ENCODE measurements around the gene LDB3.

Gene LDB3

DNA sequence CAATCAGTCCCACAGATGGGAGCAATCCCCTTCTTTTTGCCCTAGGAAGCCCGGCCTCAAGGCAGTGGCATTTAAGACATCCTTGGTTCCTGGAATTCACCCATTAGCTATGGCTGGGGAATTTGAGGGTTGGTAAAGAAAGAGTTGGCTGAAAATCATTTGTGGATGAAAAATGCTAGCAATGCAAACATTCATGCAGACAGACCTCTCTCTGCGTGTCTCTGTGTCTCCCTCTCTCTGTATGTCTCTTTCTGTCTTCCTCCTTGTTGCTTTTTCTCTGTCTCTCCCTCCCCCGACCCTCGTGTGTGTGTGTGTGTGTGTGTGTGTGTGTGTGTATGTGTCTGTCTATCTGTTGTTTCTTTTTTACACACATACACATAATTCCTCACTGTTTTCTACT is 19.4 kb downstream of the LDB3 start:
- FAIRE-seq, result no peak

DNA sequence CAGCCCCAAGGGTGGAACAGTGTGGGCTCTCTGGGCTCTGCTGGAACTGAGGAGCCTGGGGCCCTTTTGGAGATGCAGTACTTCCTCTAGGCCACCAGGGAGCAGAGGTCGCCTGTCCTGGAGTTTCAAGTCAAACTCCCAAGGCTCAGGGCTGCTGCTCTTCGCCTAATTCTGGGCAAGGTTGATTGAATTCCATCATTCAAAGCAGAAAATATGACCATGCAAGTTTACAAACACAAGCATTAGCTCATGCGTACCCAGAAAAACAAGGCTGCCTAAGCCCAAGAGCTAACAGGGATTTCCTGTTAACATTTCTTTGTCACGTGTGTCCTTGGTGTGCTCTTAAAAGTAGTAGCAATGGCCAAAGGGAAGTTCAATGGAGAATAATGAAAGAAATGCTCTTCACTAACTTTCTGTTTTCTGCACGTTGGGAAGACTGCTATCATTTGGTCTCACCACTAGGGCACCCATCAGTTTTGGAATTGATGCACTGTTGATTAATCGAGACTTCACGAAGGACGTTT is 20.1 kb downstream of the LDB3 start:
- FAIRE-seq, result peak; percentile 74

DNA sequence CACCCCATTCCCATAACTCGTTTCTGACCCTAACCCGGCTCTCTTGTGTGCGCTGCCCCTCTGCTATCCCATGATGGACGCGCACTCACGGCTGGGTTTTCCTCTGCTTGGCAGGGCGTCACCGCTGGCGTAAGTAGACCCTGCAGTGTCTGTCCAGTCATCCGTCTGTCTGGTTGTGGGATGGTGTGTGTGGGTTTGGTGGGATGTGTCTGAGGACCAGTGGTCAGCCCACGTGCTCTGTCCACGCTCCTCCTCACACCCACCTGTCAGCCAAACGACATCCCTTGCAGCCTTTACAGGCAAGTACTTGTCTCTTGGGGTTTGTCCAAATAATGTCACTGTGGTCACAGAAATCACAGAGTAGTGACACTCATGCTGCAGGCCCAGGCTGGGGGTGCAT is 20.8 kb downstream of the LDB3 start:
- FAIRE-seq, result no peak

DNA sequence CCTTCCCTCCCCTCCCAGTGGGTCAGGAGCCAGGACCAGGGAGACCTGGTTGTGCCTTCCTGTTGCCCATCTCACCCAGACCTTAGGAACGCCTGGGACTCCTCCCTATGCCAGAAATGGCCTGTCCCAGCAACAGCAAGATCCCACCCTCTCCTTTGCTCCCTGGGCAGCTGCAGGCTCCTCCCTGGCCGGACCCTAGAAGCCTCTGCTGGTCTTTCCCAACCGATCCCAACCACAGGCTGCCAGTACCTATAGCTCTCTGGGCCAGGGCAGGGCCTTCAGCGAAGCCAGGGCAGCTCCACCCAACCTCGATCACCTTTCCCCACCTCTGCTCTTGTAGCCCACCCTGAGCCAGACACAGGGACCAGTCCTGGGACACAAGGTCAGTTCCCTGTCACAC is 21.9 kb downstream of the LDB3 start:
- no peak for FAIRE-seq

DNA sequence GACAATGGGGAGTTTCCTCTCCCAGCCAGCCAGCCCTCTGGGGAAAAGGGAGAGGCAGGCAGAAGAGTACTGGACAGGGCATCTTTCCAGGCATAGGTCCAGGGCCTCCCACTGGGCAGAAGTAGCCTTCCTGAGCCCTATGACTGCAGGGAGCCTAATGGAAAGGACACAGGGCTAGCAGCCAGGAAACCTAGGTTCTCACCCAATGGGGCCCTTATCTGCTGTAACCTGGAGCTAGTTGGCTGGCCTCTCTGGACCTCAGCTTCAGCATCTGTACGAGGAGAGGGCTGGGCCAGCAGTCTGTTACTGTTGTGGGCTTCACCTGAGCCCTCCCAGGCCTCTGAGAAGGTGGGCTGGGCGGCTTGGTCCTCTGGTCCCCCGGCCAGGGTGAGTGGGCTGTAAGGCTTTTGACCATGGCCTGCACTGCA is 22.4 kb downstream of the LDB3 start:
- no peak for FAIRE-seq

DNA sequence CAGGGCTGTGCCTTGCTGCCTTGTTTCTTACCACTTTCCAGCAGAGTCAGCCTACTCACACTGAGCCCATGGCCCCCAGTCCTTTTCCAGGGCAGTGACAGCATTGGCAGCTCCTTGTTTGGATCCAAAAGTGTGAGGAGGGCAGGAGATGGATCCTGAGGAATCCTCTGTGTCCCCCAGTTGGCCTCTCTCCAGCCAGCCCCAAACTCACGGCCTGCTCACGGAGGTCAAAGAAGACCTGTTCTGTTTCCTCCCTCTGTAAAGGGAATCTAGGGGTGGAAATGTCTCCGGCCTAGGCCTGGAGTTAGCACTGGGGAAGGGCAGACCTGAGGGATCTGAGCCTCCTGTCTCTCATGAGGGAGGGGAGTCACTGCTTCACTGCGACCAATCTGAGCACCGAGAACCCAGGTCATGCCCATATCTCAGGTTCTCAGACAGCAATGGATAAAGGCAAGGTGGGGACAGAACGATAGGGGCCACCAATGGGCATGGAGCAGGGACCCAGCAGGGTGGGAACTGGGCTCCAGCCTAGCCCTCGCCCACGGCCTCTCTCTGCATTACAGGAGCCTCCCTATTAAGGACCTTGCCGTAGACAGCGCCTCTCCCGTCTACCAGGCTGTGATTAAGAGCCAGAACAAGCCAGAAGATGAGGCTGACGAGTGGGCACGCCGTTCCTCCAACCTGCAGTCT is 23.2 kb downstream of the LDB3 start:
- FAIRE-seq, result no peak

DNA sequence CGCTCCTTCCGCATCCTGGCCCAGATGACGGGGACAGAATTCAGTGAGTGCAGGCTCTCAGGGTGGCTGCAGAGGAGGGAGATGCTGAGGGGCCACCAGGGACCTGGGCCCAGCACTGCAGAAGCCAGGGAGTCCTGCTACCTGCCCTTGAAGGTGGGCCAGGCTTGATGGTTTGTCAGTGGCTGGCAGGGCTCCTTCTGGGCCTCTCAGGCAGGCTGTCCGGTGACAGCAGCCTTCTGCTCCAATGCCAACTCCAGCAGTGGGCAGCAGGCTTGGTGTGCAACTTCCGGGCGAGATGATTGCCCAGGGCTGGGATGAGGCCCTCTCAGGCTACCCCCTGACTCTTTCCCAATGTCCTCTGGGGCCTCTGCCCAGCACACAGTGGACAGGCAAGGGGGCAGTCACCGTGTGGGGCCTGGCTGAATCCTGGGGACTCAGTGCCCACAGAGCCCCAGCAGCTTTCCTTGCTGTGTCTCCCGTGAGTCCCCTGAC is 23.8 kb downstream of the LDB3 start:
- FAIRE-seq, result no peak

DNA sequence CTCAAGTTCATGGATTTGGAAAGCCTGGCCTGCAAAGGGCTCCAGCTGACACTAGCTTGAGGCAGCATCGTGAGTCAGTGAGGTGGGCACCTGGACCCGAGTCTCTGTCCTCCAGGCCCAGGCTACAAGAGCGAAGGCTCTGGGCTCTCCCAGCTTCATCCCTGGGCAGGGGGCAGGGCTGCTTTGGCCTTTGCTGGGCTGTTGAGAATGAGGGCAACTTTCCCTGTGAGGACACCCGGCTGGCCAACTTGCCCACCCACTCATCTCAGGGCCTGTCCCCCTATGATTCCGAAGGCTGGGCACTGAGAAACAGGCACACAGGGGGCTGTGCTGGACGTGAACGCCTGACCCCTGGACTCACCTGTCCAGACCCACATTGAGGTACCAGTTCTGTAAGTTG is 24.4 kb downstream of the LDB3 start:
- FAIRE-seq, result no peak

DNA sequence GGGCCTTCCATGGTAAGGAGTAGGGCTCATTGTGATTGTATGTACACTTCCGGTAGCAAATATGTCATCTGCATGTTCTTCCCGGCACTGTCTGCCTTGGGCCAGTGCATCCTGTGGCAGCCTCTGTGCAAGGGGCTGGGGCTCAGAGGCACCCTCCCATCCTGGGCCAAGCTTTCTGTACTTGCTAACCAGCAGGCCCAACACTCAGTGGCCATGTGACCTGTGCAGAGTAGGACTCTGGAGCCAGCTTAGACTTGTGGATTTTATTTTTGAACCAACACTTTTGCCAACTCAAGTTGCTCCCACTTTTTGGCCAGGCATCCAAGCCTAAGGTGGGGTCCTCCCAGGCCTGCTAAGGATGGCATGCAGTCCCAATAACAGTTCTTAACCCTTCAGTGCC is 25.0 kb downstream of the LDB3 start:
- FAIRE-seq, result no peak

DNA sequence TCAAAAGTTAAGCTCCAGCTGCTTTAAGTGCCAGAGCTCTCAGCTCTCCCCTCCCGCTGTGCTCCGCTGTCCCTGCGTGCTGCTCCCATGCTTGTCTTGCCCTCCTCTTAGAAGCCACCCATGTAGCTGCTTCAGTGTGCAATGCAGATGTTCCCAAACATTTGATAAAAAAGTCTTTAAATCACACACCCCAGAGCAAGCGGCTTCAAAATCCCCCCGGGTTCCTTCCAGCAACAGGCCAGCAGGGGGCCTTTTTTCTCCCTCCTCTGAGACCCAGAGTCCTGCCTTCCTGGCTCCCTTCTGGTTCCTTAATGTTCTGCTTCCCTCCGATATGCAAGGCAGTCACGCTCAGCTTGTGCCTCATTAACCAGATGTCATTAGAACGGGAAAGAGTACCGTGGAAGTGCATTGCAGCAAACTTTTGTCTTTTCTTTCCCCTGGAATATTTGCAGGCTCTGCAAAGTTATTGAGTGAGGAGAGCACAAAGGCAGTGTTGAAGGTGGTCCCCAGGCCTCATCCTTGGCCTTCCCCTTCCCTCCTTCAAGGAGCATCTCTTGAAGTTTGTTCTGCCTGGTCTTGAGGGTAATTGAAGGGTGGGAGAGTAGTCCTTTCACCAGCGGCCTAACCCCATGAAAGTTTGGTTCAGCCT is 25.5 kb downstream of the LDB3 start:
- FAIRE-seq, result no peak

DNA sequence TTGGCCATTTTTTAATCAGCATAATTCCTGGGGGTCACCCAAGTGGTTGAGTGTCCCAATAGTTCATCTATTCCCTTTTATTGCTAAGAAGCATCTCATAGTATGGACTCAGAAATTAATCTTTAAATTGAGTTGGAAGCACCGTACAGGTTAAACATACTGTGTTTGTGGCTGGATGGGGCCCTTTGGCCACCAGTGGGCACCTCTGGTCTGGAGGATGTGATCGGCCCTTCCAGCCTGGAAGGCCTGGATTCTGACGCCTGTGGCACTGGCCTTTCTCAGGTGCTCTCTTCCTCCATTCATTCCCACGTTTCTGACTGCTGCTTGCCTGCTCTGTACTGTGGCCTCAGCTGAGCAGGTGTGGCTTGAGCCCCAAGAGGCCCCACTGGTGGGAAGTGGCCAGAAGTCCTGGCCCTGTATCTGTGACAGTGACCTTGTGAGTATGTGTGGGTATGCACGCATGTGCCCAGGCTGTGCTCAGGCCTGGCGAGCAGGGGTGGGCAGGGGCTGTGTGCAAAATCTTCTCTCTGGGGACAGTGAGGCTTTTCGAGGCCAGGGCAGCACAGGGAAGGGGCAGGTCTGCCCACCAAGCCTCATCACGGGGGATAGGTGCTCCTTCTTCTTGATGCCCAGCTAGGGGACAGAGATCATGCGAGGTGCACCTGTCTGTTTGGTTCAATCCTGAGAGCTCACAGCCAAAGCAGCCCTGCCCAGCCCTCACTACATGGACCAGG is 30.1 kb downstream of the LDB3 start:
- no peak for FAIRE-seq

DNA sequence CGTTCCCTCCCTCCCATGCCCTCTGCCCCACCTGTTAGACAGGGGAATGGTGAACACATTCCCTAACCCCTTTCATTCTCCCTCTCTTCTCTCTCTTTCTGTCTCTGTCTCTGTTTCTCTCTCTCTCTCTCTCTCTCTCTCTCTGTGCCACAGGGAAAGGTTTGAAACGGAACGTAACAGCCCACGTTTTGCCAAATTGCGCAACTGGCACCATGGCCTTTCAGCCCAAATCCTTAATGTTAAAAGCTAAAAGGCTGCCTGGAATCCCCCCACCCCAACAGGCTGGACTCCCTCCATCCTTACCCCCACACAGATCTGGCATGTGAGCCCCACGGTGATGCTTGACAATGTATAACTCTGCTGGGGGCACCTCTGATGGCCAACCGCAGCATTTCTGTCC is 30.8 kb downstream of the LDB3 start:
- no peak for FAIRE-seq

DNA sequence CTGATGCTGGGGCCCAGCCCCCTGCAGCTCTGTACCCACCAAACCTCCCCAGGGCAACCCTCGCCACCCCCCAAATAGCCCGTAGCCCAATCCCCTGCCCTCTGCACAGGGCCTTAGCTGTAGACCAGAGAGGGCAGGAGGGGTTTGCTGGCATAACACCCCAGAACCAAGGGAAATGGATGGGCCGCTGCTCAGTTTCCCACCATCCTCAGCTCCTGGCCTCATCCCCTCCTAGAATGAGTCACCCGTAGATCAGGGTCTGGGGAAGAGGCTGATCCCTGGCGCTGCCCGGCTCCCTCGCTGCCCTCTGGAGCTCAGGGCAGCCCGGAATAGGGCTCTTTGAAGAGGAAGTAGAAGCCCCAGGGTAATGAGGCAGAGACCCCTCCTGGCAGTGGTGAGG is 31.2 kb downstream of the LDB3 start:
- no peak for FAIRE-seq

DNA sequence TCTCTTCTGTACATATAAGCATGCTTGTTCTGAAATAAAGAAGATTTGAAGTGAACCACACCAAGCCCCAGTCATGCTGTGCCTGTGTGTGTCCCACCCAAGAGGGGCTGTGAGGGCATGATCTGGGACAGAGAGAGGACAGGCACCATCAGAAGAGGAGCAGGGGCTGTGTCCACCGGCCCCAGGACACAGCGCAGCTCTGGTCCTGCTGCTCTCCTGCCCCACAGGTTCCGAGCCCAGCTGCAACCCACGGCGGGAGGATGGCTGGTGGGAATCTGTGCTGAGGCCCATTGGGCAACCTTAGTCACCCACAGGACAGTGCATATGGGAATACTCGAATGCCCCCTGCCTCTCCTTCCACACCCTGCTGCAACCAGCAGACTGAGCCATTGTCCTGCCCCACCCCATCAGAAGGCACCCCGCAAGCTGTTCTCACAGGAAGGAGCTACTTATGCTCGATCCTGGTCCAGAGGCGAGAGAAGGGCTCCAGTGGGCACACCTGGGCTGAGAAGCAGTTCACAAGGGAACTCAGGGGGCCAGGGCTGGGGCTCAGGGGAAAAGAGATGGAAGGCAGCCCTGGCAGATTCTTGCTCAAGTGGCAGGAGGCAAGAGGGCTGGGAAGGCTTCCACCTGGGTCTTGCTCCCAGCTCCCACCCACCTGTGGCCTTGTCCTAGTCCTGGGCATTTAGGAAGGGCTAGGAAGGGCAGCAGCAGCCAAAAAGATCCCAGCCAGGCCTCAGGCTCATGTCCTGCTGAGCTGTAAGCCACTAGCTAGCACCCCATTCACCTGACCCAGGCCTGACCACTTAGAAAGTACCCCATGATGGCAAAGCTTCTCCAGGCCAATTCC is 31.9 kb downstream of the LDB3 start:
- FAIRE-seq, result no peak

DNA sequence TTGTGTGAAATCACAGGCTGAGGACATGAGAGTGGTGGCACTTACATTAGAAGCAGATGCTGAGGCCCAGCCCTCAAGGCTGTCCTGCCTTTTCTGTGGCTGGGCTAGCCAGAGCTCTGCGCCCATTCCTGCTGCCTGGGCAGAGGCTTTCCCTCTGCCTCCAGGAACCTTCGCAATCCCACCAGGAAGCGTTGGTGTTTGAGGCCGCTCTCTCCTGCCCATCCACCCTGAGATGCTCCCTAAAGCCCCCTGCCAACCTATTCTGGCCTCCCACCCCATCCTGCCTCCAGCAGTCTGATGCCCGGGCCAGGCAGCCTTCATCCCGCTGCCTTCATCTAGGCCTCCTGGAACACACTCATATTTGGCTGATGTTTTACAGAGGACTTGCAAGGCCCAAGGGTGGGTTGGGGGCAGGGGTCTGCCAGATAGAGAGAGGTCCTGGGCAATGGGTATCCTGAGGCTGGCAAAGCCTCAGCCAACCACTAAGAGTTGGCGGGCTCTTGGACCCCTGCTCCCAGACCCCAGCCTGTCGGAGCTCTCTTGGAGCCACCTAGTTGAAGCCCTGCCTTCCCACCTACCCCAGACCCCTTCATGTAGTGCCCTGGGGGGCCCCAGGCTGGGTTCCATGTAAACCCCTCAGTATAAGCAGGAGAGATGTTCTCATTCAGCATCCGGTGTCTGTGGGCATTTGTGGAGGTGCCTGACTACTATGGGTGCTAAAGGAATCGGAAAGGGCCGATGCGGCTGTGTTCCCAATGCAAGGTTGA is 32.7 kb downstream of the LDB3 start:
- FAIRE-seq, result no peak

DNA sequence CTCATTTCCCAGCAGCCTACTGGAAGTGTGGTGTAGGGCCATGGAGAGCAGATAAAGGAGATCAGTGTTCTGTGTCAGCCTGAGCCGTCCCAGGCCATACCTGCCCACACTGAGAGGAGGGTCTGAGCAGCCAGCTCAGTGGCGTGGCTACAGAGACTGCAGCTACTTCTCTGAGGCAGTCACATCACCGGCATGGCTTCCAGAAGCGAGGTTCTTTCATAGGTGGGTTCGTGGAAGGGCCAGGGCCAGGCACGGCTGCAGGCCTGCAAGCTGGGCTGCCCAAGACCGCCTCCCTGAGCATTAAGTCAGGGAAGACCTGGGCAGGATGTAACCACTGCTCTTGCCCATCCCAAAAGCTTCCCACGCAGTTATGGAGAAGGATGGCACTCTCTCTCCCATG is 34.9 kb downstream of the LDB3 start:
- FAIRE-seq, result no peak

DNA sequence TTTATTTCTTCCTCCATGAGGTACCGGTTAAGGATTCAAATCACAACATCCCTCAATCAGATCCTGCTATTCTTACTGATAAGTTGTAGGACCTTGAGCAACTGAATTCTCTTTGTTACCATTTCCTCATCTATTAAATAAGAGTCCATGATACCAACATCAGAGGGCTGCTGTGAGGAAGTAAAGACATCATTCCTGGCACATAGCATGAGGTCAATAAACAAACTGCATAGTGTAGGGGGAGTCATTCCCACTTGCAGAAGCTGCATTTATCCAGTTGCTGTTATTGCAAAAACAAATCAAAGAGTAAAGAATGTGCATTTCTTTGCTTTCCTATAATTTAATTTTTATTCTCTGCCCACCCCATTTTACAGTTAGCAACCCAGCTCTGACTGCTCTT is 36.8 kb downstream of the LDB3 start:
- no peak for FAIRE-seq

DNA sequence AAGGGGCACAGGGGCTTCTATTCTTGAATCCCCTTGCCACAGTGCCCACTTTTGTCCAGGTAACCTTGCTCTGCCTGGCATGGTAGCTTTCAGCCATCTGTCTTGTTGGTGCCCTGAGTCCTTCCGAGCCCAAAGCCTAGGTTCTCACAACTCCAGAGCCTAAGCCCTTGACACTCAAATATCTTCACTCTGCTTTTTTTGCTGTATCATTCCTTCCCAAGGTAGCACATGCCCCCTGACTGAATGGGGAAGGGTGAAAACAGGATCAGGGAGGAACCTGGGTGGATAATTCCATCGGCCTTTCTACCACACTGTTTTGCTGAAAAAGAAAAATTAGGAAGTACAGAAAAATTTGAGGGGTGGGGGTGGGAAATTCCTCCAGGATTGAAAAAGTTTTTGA is 37.6 kb downstream of the LDB3 start:
- no peak for FAIRE-seq

DNA sequence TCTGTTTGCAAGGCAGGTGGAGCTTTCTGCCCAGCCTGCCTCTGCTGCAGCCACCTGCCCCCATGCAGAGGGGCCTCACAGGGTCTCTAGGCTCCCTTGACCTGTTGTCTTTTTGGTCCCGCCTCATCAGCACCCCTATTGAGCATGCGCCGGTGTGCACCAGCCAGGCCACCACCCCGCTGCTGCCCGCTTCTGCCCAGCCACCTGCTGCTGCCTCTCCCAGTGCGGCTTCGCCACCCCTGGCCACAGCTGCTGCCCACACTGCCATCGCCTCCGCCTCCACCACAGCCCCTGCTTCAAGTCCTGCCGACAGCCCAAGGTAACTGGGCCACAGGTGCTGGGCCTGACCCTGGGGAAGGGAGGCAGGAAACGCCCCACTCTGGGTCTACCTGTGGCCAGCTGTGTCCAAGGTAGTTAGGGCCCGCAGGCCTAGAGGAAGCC is 38.1 kb downstream of the LDB3 start:
- FAIRE-seq, result no peak

DNA sequence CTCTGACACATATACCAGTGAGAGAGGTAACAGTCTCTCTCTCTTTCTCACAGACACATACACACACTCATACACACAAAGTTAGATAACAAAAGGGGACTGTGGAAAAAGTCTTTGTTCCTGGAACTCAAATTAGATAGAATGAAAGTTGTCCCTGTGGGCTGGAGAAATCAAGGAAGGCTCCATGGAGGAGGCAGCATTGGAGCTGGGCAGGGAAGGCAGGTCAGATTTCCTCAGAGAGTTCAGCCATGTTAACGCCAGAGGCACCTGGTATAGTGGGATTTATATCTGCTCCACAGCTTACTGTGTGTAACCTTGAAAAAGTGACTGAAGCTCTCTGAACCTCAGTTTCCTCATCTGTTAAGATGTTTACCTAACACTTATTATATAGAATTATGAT is 38.7 kb downstream of the LDB3 start:
- no peak for FAIRE-seq

DNA sequence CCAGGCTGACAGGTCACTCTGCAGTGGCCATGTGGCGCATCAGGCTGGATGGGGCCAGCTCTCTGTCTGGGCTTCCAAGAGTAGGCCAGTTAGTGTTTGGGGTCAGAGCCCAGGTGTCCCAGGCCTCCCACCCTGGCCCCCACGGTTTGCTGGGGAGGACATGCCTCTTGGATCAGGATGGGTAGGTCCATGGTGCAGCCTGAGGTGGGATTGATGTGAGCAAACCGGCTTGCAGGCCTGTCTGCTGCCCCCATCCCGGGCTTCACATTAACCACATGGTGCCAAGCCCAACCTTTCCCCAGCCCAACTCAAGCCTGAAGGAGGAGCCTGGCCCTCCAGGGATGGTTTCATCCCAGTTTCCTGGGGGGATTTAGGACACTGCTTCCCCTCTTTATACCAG is 39.2 kb downstream of the LDB3 start:
- FAIRE-seq, result no peak
